ENCODE results near the gene HSPA12B.

The HSPA12B gene

DNA sequence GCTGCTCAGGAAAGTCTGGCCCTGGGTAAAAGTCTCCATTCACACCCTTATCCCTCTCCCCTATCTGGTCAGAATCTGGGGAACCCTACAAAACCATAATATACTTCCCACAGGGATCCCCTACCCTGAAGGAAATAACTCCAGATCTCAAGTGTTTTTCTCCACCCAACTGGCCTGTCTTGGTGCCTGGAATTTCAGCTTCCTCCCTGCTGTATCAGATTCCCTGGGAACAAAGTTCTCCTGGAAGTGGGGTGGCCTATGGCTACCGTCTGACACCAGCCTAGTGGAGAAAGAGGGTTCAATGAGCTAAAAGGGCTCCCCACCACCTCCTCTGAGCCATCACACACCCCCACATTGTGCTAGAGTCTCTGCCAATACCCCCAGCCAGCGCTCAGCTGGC, 15.0 kb downstream of the HSPA12B start (continued):
- TF ChIP-seq, protein P1, sequence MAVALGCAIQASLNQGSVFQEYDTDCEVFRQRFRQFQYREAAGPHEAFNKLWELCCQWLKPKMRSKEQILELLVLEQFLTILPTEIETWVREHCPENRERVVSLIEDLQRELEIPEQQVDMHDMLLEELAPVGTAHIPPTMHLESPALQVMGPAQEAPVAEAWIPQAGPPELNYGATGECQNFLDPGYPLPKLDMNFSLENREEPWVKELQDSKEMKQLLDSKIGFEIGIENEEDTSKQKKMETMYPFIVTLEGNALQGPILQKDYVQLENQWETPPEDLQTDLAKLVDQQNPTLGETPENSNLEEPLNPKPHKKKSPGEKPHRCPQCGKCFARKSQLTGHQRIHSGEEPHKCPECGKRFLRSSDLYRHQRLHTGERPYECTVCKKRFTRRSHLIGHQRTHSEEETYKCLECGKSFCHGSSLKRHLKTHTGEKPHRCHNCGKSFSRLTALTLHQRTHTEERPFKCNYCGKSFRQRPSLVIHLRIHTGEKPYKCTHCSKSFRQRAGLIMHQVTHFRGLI (tag by site-specific recombination; IDR thresholded peaks at IDR 0.05): no peak
- no peak for TF ChIP-seq ZNF366 (tag by site-specific recombination; conservative IDR thresholded peaks at IDR 0.05)
- TF ChIP-seq ZNF707 (tag by site-specific recombination; IDR thresholded peaks at IDR 0.05): no peak
- TF ChIP-seq, protein P2, sequence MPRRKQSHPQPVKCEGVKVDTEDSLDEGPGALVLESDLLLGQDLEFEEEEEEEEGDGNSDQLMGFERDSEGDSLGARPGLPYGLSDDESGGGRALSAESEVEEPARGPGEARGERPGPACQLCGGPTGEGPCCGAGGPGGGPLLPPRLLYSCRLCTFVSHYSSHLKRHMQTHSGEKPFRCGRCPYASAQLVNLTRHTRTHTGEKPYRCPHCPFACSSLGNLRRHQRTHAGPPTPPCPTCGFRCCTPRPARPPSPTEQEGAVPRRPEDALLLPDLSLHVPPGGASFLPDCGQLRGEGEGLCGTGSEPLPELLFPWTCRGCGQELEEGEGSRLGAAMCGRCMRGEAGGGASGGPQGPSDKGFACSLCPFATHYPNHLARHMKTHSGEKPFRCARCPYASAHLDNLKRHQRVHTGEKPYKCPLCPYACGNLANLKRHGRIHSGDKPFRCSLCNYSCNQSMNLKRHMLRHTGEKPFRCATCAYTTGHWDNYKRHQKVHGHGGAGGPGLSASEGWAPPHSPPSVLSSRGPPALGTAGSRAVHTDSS (tag by site-specific recombination; IDR thresholded peaks at IDR 0.05): no peak
- TF ChIP-seq, protein P3, sequence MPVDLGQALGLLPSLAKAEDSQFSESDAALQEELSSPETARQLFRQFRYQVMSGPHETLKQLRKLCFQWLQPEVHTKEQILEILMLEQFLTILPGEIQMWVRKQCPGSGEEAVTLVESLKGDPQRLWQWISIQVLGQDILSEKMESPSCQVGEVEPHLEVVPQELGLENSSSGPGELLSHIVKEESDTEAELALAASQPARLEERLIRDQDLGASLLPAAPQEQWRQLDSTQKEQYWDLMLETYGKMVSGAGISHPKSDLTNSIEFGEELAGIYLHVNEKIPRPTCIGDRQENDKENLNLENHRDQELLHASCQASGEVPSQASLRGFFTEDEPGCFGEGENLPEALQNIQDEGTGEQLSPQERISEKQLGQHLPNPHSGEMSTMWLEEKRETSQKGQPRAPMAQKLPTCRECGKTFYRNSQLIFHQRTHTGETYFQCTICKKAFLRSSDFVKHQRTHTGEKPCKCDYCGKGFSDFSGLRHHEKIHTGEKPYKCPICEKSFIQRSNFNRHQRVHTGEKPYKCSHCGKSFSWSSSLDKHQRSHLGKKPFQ (tag by site-specific recombination; IDR thresholded peaks at IDR 0.05): no peak
- TF ChIP-seq, protein P4, sequence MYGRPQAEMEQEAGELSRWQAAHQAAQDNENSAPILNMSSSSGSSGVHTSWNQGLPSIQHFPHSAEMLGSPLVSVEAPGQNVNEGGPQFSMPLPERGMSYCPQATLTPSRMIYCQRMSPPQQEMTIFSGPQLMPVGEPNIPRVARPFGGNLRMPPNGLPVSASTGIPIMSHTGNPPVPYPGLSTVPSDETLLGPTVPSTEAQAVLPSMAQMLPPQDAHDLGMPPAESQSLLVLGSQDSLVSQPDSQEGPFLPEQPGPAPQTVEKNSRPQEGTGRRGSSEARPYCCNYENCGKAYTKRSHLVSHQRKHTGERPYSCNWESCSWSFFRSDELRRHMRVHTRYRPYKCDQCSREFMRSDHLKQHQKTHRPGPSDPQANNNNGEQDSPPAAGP (tag by site-specific recombination; IDR thresholded peaks at IDR 0.05): no peak

DNA sequence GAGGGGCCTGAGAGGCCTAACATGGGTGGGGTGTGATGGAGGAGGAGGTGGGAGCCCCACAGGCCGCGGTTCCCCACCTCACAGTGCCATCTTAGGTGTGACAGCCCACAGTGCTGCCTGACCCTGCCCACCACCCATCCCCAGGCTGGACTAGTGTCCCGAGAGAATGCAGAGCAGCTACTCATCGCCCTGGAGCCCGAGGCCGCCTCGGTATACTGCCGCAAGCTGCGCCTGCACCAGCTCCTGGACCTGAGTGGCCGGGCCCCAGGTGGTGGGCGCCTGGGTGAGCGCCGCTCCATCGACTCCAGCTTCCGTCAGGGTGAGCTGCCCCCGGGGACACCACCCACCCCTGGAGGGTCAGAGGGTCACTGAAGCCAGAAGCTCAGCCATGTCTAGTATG, 15.6 kb downstream of the HSPA12B start:
- Histone ChIP-seq H3K36me3 (ENCODE audit: control insufficient read depth in 2 of 2, insufficient read depth in 1 of 2, low read length in 2 of 2) (peaks cover 0 to 15% of the 10 kb centered on the region in 2 experiments; a peak in 1 of 3 replicates), H3K4me3 (ENCODE audit: low read depth, low read length) (no peak overlapping the region), H3K27ac (ENCODE audit: extremely low read depth, low read depth, low read length) (no peak overlapping the region), H3K9me3 (ENCODE audit: control insufficient read depth, insufficient read depth, low read depth, low read length) (no peaks in the 10 kb centered on the region), H3K4me1 (ENCODE audit: control insufficient read depth, insufficient read depth, low read length) (peaks cover 4% of the 10 kb centered on the region; the same call in 1 of the 2 replicates)
- CTCF ChIA-PET: interaction anchor here (0.6 to 9.8 kb wide), 10 partner anchors 10 to 128 kb away, joined by 3 to 133 read pairs (median 3); partner anchors contain the start of gene ADISSP
- POLR2A ChIA-PET: interaction anchor here (0.7 to 0.9 kb wide), 2 partner anchors 20 to 48 kb away, joined by 4 read pairs; partner anchors contain the start of genes ADISSP and CDC25B
- TF ChIP-seq ZBTB21 (tag by site-specific recombination; IDR thresholded peaks at IDR 0.05): no peak
- no peak for TF ChIP-seq ZXDB (tag by site-specific recombination; IDR thresholded peaks at IDR 0.05)
- TF ChIP-seq, protein P5, sequence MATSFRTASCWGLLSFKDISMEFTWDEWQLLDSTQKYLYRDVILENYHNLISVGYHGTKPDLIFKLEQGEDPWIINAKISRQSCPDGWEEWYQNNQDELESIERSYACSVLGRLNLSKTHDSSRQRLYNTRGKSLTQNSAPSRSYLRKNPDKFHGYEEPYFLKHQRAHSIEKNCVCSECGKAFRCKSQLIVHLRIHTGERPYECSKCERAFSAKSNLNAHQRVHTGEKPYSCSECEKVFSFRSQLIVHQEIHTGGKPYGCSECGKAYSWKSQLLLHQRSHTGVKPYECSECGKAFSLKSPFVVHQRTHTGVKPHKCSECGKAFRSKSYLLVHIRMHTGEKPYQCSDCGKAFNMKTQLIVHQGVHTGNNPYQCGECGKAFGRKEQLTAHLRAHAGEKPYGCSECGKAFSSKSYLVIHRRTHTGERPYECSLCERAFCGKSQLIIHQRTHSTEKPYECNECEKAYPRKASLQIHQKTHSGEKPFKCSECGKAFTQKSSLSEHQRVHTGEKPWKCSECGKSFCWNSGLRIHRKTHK (tag by site-specific recombination; IDR thresholded peaks at IDR 0.05): no peak
- TF ChIP-seq, protein P6, sequence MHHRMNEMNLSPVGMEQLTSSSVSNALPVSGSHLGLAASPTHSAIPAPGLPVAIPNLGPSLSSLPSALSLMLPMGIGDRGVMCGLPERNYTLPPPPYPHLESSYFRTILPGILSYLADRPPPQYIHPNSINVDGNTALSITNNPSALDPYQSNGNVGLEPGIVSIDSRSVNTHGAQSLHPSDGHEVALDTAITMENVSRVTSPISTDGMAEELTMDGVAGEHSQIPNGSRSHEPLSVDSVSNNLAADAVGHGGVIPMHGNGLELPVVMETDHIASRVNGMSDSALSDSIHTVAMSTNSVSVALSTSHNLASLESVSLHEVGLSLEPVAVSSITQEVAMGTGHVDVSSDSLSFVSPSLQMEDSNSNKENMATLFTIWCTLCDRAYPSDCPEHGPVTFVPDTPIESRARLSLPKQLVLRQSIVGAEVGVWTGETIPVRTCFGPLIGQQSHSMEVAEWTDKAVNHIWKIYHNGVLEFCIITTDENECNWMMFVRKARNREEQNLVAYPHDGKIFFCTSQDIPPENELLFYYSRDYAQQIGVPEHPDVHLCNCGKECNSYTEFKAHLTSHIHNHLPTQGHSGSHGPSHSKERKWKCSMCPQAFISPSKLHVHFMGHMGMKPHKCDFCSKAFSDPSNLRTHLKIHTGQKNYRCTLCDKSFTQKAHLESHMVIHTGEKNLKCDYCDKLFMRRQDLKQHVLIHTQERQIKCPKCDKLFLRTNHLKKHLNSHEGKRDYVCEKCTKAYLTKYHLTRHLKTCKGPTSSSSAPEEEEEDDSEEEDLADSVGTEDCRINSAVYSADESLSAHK (tag by site-specific recombination; IDR thresholded peaks at IDR 0.05): no peak
- TF ChIP-seq, protein P7, sequence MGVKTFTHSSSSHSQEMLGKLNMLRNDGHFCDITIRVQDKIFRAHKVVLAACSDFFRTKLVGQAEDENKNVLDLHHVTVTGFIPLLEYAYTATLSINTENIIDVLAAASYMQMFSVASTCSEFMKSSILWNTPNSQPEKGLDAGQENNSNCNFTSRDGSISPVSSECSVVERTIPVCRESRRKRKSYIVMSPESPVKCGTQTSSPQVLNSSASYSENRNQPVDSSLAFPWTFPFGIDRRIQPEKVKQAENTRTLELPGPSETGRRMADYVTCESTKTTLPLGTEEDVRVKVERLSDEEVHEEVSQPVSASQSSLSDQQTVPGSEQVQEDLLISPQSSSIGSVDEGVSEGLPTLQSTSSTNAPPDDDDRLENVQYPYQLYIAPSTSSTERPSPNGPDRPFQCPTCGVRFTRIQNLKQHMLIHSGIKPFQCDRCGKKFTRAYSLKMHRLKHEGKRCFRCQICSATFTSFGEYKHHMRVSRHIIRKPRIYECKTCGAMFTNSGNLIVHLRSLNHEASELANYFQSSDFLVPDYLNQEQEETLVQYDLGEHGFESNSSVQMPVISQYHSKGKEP (tag by site-specific recombination; IDR thresholded peaks at IDR 0.05): no peak
- TF ChIP-seq ZNF266 (tag by site-specific recombination; IDR thresholded peaks at IDR 0.05; ENCODE audit: low read depth): no peak
- TF ChIP-seq ZNF350 (tag by site-specific recombination; IDR thresholded peaks at IDR 0.05): no peak
